Glutamatergic neuron (in vitro differentiated cells): ENCODE measurements around the gene UNC13C. TPM values are rescaled to one million over a fixed set of nuclear protein-coding genes. Genes with fewer than 3 reads are reported as not detected.

Source experiments
- DNase-seq: peaks from one replicate; pipeline ENCODE4 v3.0.0; 2022
- H3K27ac Mint-ChIP-seq: one replicate; pipeline ENCODE4 v1.8.0; 2020; ENCODE audit warnings: mild to moderate bottlenecking, mixed read lengths, inconsistent platforms; ENCODE audit not compliant: unreplicated experiment
- H3K27me3 Mint-ChIP-seq: one replicate; pipeline ENCODE4 v1.8.0; 2020; ENCODE audit warnings: mild to moderate bottlenecking, moderate library complexity, mixed read lengths, inconsistent platforms; ENCODE audit not compliant: unreplicated experiment
- H3K36me3 Mint-ChIP-seq: one replicate; pipeline ENCODE4 v1.8.0; 2020; ENCODE audit warnings: mild to moderate bottlenecking, mixed read lengths, inconsistent platforms; ENCODE audit not compliant: unreplicated experiment
- H3K4me1 Mint-ChIP-seq: one replicate; pipeline ENCODE4 v1.8.0; 2020; ENCODE audit warnings: mild to moderate bottlenecking, low read depth, mixed read lengths, inconsistent platforms; ENCODE audit not compliant: unreplicated experiment
- H3K4me3 Mint-ChIP-seq: one replicate; pipeline ENCODE4 v1.8.0; 2020; ENCODE audit warnings: mild to moderate bottlenecking, mixed read lengths, inconsistent platforms; ENCODE audit not compliant: unreplicated experiment
- H3K9me3 Mint-ChIP-seq: one replicate; pipeline ENCODE4 v1.8.0; 2020; ENCODE audit warnings: mild to moderate bottlenecking, moderate library complexity, mixed read lengths, inconsistent platforms; ENCODE audit not compliant: unreplicated experiment
- total RNA-seq: library from RNA; stranded (reverse); fragmentation: NEBNext Ultra II Directional; extraction: Animal tissue kit (Norgen Biotek cat#: 25700); gene quantifications from one replicate; pipeline ENCODE4 v1.2.1, GENCODE V29; 2021; ENCODE audit not compliant: unreplicated experiment
- TF ChIP-seq, protein P1 (sequence below): fragments of 200-600 bp; sonication (generic); IDR thresholded peaks from one replicate; pipeline ENCODE4 v1.5.0; 2021; ENCODE audit not compliant: partially characterized antibody, unreplicated experiment

Gene UNC13C
- total RNA-seq, 1 donor from 2014 or later = 0.49 TPM

GRCh38 chr15:54481819-54482218 lies 503.6 kb downstream of the UNC13C start:
- Mint-ChIP-seq H3K4me1 (peaks cover 3% of the 10 kb centered on the region), H3K36me3 (no peaks in the 10 kb centered on the region), H3K27ac (no peak overlapping the region), H3K9me3 (peaks cover 2% of the 10 kb centered on the region), H3K4me3 (no peak overlapping the region), H3K27me3 (peaks cover 2% of the 10 kb centered on the region)
- TF ChIP-seq, protein P1, sequence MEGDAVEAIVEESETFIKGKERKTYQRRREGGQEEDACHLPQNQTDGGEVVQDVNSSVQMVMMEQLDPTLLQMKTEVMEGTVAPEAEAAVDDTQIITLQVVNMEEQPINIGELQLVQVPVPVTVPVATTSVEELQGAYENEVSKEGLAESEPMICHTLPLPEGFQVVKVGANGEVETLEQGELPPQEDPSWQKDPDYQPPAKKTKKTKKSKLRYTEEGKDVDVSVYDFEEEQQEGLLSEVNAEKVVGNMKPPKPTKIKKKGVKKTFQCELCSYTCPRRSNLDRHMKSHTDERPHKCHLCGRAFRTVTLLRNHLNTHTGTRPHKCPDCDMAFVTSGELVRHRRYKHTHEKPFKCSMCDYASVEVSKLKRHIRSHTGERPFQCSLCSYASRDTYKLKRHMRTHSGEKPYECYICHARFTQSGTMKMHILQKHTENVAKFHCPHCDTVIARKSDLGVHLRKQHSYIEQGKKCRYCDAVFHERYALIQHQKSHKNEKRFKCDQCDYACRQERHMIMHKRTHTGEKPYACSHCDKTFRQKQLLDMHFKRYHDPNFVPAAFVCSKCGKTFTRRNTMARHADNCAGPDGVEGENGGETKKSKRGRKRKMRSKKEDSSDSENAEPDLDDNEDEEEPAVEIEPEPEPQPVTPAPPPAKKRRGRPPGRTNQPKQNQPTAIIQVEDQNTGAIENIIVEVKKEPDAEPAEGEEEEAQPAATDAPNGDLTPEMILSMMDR = no peak
- no peak for DNase-seq

GRCh38 chr15:54482251-54482650 lies 504.0 kb downstream of the UNC13C start:
- Mint-ChIP-seq H3K4me3 (no peak overlapping the region), H3K9me3 (peaks cover 2% of the 10 kb centered on the region), H3K36me3 (no peaks in the 10 kb centered on the region), H3K27ac (no peak overlapping the region), H3K4me1 (peaks cover 3% of the 10 kb centered on the region), H3K27me3 (peaks cover 2% of the 10 kb centered on the region)
- DNase-seq = no peak
- TF ChIP-seq, protein P1 = no peak

GRCh38 chr15:54500330-54500729 lies 522.1 kb downstream of the UNC13C start:
- Mint-ChIP-seq H3K36me3 (no peaks in the 10 kb centered on the region), H3K27ac (no peak overlapping the region), H3K4me3 (no peak overlapping the region), H3K27me3 (no peaks in the 10 kb centered on the region), H3K9me3 (no peaks in the 10 kb centered on the region), H3K4me1 (no peaks in the 10 kb centered on the region)
- TF ChIP-seq, protein P1 = no peak
- DNase-seq = no peak

DNA sequence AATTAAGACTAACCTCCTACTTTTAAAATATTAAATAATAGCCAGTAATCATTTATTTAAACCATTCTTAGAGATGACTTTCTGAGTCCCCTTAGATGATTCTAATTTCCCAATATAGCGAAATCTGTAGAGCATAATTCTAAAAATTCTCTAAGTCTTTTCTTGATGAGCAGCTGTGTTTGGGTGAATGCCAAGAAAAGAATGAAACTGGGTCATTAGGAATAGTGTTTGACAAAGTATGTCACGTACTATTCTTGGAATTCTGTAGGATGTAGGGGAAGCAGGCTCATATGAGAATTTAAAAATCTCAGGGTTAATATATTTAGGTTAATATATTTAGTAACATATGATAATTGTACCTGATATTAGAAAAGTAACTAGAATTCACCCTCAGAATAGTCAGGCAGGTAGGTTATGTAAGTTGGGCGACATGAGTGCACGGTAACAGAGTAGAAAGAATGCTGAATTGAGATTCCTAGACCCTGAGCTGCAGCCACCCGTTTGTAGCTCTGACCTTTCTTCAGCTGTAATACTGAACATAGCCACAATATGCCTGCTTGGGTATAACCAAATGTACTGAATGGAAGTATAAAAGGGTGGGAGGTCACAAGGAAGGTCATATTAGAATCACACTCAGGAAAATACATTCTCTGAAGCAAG lies 524.3 kb downstream of the UNC13C start:
- H3K27ac Mint-ChIP-seq = no peak overlapping the region
- no peaks in the 10 kb centered on the region for H3K9me3 Mint-ChIP-seq
- H3K36me3 Mint-ChIP-seq = no peaks in the 10 kb centered on the region
- no peaks in the 10 kb centered on the region for H3K27me3 Mint-ChIP-seq
- no peak for DNase-seq
- TF ChIP-seq, protein P1 = no peak
- no peak overlapping the region for H3K4me3 Mint-ChIP-seq
- no peaks in the 10 kb centered on the region for H3K4me1 Mint-ChIP-seq

- no peaks in the 10 kb centered on the region for H3K4me1 Mint-ChIP-seq
- no peaks in the 10 kb centered on the region for H3K36me3 Mint-ChIP-seq
- H3K9me3 Mint-ChIP-seq = no peaks in the 10 kb centered on the region
- H3K27me3 Mint-ChIP-seq = no peaks in the 10 kb centered on the region
- no peak overlapping the region for H3K4me3 Mint-ChIP-seq
- H3K27ac Mint-ChIP-seq = no peak overlapping the region
- DNase-seq = no peak
- TF ChIP-seq, protein P1 = no peak
Measured at GRCh38 chr15:54504695-54505094, 526.5 kb downstream of the UNC13C start.
